B cell (primary cell): ENCODE results near the gene SMARCD3.

Experiments
- CTCF ChIP-seq: fragments of 200-600 bp; IDR thresholded peaks from one replicate; pipeline ENCODE4 v1.8.0; 2022; ENCODE audit warnings: antibody characterized with exemption, mild to moderate bottlenecking
- EZH2 ChIP-seq: IDR thresholded peaks from 2 replicates; pipeline ENCODE4 v1.6.1; 2012; ENCODE audit warnings: borderline replicate concordance, low read depth, mild to moderate bottlenecking, moderate library complexity, low read length; ENCODE audit not compliant: insufficient read depth, poor library complexity, severe bottlenecking

GRCh38 chr7:151205730-151206129 lies 42.8 kb downstream of the SMARCD3 start:
- TF ChIP-seq EZH2 (no peak), CTCF (no peak)
